Measurements from ENCODE around the gene PVRIG.
"Not testable (repeated sequence)": the region's sequence is repeated elsewhere in the genome, so short reads cannot be mapped to it uniquely, and the experiment has no call there.

DNA sequence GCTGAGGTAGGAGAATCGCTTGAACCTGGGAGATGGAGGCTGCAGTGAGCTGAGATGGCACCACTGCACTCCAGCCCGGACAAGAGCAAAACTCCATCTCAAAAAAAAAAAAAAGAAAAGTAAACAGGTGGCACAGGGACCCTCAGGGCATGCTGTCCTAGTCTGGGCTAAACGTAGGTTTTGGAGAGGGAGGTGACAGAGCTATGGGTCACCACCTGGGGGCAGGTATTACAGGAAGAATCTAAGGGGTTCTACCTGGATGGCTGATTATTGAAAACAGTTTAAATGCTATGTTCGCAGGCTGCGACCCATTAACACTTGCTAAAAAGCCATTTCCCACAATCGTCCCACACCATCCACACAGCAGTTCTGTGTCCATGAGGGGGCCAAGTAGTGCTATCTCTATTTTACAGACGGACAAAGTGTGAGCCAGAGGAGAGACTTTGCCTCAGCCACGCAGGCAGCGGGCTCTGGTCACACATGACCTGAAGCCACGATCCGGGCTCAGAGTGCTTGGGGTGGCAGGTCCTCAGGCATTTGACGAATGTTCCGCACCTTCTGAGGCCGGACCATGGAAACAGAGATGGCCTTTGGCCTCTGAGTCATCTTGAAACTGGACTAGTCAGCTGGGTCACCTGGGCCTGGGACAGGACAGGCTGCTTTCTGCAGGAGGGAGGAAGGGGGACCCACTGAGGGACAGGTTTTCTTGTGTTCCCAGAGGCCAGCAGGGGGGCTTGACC is 49.7 kb downstream of the PVRIG start:
- TF ChIP-seq, protein P1, sequence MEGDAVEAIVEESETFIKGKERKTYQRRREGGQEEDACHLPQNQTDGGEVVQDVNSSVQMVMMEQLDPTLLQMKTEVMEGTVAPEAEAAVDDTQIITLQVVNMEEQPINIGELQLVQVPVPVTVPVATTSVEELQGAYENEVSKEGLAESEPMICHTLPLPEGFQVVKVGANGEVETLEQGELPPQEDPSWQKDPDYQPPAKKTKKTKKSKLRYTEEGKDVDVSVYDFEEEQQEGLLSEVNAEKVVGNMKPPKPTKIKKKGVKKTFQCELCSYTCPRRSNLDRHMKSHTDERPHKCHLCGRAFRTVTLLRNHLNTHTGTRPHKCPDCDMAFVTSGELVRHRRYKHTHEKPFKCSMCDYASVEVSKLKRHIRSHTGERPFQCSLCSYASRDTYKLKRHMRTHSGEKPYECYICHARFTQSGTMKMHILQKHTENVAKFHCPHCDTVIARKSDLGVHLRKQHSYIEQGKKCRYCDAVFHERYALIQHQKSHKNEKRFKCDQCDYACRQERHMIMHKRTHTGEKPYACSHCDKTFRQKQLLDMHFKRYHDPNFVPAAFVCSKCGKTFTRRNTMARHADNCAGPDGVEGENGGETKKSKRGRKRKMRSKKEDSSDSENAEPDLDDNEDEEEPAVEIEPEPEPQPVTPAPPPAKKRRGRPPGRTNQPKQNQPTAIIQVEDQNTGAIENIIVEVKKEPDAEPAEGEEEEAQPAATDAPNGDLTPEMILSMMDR (conservative IDR thresholded peaks at IDR 0.05; ENCODE audit: low read depth, low read length): not testable (repeated sequence)
- not testable (repeated sequence) for TF ChIP-seq EZH2 (IDR thresholded peaks at IDR 0.05; ENCODE audit: borderline replicate concordance, low read depth, low read length, poor library complexity, severe bottlenecking)
